HFF-Myc (cell line): ENCODE measurements around the gene STPG4.

ENCODE experiments used
- DNase-seq: peaks from one replicate; pipeline ENCODE4 v3.0.0-alpha.2; 2011; ENCODE audit warnings: low read depth; ENCODE audit errors: extremely low read depth
- H3K4me3 ChIP-seq: replicated peaks from 2 replicates; pipeline ENCODE4 v1.5.1; 2011; ENCODE audit warnings: low read depth, mild to moderate bottlenecking, control low read depth, low read length
- TF ChIP-seq, protein P1 (sequence below): IDR thresholded peaks from 2 replicates; pipeline ENCODE4 v1.5.1; 2012; ENCODE audit warnings: mild to moderate bottlenecking, low read depth, low read length, control low read depth; ENCODE audit errors: missing control alignments

Gene STPG4

DNA sequence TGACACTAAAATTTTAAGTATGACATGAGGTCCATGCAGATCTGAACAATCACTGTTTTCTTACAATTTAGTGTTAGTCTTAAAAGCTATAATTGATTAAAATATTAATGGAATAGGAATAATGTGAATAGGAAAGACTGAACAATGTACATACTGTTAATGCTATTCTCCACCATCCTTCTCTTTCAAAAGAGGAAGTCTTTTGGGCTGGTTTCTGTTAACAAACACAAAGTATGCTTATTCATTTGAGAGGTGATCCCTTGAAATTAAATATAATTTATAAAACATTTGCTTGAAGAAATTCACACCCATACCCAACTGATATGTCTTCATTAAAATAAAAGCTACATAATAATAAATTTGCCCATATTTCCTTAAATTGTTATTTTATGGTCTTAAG is 2.3 kb downstream of the STPG4 start:
- TF ChIP-seq, protein P1, sequence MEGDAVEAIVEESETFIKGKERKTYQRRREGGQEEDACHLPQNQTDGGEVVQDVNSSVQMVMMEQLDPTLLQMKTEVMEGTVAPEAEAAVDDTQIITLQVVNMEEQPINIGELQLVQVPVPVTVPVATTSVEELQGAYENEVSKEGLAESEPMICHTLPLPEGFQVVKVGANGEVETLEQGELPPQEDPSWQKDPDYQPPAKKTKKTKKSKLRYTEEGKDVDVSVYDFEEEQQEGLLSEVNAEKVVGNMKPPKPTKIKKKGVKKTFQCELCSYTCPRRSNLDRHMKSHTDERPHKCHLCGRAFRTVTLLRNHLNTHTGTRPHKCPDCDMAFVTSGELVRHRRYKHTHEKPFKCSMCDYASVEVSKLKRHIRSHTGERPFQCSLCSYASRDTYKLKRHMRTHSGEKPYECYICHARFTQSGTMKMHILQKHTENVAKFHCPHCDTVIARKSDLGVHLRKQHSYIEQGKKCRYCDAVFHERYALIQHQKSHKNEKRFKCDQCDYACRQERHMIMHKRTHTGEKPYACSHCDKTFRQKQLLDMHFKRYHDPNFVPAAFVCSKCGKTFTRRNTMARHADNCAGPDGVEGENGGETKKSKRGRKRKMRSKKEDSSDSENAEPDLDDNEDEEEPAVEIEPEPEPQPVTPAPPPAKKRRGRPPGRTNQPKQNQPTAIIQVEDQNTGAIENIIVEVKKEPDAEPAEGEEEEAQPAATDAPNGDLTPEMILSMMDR = no peak
- no peak overlapping the region for H3K4me3 ChIP-seq
- no peak for DNase-seq

DNA sequence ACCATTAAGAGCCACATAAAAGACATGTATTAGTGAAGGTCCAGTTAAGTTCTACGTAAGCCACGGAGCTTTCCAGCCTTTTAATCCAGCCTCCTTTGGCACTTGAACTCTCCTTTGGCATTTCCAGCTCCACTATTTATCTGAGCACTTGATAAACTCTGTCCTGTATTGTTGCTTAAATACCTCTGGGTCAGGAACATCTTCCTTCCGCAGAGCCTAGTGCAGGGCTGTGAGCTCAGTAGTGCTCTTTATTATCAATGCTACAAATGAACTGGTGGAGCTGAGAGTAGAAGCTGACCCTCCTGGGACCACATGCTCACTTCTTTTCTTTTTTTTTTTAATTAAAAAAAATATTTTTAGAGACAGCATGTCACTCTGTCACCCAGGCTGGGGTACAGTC is 4.9 kb downstream of the STPG4 start:
- DNase-seq = no peak
- TF ChIP-seq, protein P1 = no peak
- H3K4me3 ChIP-seq = no peak overlapping the region

GRCh38 chr2:47147021-47147420 is 8.1 kb downstream of the STPG4 start:
- no peak for DNase-seq
- TF ChIP-seq, protein P1 = no peak
- H3K4me3 ChIP-seq = no peak overlapping the region

GRCh38 chr2:47145466-47145865 is 9.6 kb downstream of the STPG4 start:
- TF ChIP-seq, protein P1 = no peak
- no peak overlapping the region for H3K4me3 ChIP-seq
- no peak for DNase-seq

GRCh38 chr2:47141520-47141919 is 13.6 kb downstream of the STPG4 start:
- DNase-seq = no peak
- TF ChIP-seq, protein P1 = no peak
- H3K4me3 ChIP-seq = no peak overlapping the region

DNA sequence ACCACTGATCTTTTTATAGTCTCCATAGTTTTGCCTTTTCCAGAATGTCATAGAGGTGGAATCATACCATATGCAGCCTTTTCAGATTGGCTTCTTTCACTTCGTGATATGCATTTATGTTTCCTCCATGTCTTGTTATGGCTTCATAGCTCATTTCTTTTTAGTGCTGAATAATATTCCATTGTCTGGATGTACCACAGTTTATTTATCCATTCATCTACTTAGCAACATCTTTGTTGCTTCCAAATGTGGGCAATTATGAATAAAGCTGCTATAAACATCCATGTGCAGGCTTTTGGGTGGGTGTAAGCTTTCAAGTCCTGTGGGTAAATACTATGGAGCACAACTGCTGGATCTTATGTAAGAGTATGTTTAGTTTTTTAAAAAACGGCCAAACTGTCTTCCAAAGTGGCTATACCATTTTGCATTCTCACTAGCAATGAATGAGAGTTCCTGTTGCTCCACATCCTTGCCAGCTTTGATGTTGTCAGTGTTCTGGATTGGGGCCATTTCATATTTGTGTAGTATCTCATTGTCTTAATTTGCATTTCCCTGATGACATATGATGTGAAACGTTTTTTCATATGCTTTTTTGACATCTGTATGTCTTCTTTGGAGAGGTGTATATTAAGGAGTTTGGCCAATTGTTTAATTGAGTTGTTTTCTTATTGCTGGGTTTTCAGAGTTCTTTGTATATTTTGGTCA is 20.6 kb downstream of the STPG4 start:
- no peak for DNase-seq
- H3K4me3 ChIP-seq = no peak overlapping the region
- TF ChIP-seq, protein P1 = no peak

DNA sequence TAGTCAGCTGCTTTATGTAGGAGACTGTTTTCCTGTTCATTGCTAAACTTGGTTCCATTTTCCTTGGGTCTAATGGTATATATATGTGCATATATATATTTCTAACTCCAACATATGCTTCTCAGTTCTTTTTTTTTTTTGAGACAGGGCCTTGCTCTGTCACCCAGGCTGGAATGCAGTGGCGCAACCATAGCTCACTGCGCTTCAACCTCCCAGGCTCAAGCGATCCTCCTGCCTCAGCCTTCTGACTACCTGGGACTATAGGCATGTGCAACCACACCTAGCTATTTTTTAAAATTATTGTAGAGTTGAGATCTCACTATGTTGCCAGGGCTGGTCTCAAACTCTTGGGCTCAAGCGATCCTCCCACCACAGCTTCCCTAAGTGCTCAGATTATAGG is 22.1 kb downstream of the STPG4 start:
- TF ChIP-seq, protein P1 = no peak
- no peak for DNase-seq
- no peak overlapping the region for H3K4me3 ChIP-seq
